Muscle of back (tissue), 11 donors: Measurements from ENCODE around the gene GHITM. TPM values are rescaled to one million over a fixed set of nuclear protein-coding genes. Genes with fewer than 3 reads are reported as not detected.
"Not testable (repeated sequence)": the region's sequence is repeated elsewhere in the genome, so short reads cannot be mapped to it uniquely, and the experiment has no call there.

Source experiments
- DNase-seq, 3 donors: peaks; one replicate each; pipeline versions ENCODE4 v3.0.0 to v3.0.0-alpha.2; 2013
- polyA plus RNA-seq, 10 donors: library from polyadenylated mRNA; unstranded; fragments of 120-200 nt; gene quantifications; one replicate each; pipeline ENCODE4 v1.2.1, GENCODE V29; 2013; ENCODE audit not compliant: insufficient read length in 10 of 10

Gene GHITM
- polyA plus RNA-seq, 10 donors: 97.5 to 125 (median 113) TPM

DNA sequence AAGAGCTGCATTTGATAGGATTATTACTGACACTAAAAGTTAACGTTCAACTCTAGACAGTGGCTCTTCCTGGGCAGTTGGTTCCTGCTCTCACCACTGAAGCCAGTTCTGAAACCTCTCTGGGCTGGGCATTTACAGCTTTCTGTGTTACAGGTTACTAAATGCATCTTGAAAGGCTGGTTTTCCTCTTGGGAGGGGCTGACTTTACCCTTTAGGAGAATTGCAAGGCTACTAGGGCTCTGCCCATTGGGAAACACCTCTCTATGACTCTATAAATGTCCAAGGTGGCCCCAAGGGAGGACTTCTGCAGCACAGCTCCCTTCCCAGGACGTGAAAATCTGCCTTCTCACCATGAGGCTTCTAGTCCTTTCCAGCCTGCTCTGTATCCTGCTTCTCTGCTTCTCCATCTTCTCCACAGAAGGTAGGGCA is 34.2 kb downstream of the GHITM start, which contains the start of gene GPR15LG:
TSS of gene GPR15LG (plus strand) at position 301 of the 429 bp plus-strand sequence. CDS start at position 352, 51 bp downstream.
- no peak for DNase-seq

DNA sequence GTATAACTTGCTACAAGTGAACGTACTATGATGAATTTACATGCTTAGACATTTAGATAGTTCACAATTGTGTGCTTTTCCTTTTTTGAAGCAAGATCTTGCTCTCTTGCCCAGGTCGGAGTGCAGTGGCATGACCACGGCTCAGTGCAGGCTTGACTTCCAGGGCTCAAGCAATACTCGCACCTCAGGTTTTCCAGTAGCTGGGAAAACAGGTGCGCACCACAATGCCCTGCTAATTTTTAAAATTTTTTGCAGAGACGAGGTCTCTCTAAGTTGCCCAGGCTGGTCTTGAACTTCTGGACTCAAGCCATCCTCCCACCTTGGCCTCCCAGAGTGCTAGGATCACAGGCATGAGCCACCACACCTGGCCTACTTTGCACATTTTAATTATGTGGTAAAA is 36.1 kb downstream of the GHITM start:
- no peak for DNase-seq

DNA sequence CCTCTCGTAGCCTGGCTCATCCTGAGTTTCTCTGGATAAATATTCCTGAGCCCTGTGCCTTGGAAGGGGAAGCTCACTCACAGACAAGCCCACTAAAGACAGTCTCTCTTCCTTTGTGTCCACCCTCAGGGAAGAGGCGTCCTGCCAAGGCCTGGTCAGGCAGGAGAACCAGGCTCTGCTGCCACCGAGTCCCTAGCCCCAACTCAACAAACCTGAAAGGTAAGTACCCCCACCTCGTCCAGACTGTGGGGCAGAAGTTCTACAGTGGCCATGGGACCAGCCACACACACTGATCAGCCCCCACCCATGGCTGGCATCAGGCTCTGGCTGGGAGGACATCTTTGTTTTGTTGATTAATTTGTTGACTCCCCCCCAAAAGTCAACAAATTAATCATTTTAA is 37.0 kb downstream of the GHITM start:
- no peak for DNase-seq

DNA sequence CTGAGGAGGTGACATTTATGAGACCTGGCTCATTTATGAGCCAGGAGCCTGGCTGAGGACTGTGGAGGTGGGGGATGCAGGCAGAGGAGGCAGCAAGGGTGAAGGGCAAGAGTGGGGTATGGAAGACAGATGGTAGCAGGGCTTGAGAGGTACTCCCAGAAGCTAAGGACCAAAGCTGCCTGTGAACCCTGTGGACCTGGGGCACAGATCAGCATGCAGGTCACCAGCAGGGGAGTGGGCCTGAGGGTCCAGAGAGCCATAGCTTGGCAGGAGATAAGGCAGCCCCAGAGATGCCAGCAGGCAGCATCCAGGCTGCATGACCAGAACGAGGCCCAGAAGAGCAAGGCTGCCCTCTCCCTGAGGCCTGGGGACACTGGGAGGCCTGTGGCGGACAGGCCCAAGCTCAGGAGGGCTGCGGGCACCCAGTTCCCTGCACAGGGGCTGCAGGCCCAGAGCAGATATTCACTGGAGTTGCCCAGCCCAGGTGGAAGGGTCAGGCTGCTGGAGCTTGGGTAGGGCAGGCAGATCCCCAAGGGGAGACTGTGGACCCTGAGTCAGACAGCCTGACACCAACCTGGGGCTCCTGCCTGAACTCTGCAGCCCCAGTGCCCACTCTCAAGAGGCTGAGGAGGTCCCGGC is 37.6 kb downstream of the GHITM start:
- no peak for DNase-seq

DNA sequence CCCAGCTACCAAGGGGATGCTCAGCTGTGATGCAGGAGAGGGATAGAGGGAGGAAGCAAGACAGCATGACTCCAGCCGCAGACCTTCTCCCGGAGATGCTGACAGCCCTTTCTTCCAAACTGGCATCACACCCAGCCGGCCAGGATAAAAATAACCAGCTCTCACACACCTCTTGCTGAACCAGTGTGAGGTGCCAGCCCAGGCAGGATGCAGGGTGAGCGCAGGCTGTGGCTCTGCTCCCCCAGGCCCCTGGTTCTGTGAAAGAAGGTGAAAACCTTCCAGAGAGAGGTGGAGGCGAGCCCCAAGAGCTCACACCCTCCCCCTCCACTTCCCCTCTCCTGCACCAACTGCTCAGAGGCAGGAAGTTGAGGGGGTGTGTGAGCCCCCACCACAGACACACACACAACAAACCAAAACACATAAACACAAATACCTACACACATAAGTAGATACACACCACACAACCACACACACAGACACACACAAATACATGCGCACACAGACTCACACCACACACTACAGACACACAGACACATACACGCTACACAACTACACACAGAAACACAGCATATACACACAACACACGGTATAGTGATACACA is 38.3 kb downstream of the GHITM start:
- DNase-seq: no peak

DNA sequence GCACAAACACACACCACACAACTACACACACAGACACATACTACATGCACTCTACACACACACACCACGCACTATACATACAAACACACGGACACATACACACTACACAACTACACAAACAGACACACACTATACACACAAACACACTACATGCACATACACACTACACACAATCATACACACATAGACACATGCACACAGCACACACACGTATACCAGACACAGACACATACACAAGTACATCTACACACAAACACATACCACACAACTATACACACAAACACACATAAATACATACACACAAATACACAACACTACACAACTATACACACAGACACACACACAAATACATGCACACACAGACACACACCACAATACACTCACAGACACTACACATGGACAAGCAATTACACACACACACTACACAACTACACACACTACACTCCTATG is 38.9 kb downstream of the GHITM start:
- DNase-seq: no peak

DNA sequence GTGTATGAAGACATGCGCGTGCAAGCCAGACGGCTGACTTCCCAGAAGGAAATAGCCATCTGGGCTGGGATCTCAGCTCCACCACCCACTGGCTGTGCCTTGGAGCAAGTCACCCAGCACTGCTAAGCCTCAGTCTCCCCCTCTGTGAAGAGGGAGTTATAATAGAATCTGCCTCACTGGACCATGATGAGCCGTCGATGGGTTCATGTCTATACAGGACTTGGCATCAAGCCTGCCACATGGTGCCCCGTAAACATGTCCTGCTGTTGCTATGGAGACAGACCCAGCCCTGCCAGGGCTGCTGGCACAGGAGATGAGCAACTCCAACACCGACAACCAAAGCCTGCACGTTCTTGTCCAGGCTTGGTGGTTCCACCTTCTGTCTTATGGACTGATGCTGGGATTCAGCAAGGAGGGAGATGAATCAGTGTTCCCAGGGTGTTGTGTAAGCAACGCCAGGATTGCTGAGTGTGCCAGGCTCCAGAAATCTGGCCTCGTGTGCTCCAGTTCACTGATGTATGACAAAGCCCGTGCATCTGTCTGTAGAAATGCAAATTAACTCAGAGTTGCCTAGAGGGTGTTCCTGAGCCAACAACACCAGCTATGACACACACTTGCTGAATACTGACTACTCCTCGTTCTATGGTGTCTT is 39.9 kb downstream of the GHITM start:
- DNase-seq: peak in 1 of 3 donors; percentile 20

DNA sequence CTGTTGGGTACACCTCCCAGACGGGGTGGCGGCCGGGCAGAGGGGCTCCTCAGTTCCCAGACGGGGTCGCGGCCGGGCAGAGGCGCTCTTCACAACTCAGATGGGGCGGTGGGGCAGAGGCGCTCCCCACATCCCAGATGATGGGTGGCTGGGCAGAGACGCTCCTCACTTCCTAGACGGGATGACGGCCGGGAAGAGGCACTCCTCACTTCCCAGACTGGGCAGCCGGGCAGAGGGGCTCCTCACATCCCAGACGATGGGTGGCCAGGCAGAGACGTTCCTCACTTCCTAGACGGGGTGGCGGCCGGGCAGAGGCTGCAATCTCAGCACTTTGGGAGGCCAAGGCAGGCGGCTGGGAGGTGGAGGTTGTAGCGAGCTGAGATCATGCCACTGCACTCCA is 41.1 kb downstream of the GHITM start:
- DNase-seq: not testable (repeated sequence)

DNA sequence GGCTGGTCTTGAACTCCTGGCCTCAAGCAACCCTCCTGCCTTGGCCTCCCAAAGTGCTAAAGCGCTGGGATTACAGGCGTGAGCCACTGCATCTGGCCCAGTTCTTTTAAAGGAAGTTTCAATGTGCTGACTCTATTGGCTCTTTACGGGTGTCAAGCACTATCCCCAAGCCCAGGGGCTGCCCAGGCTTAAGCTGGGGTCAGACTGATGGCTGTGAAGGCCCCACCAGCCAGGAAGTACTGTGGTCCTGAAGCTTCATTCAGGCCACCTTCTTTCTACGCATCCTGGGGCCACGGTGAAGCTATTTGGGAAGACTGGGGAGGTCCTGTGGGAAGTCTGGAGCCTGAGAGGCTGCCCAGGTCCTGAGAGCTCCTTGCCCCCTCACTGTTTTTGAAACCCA is 42.3 kb downstream of the GHITM start:
- DNase-seq: no peak

DNA sequence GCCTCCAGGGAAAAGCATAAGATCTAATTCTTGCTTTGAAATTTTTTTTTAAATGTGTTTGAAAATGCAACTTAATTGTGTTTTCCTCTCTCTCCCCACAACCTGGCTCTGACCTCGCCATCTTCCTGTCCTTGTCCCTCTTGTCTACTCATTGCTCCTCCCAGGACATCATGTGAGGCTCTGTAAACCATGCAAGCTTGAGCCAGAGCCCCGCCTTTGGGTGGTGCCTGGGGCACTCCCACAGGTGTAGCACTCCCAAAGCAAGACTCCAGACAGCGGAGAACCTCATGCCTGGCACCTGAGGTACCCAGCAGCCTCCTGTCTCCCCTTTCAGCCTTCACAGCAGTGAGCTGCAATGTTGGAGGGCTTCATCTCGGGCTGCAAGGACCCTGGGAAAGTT is 45.2 kb downstream of the GHITM start:
- DNase-seq: no peak

DNA sequence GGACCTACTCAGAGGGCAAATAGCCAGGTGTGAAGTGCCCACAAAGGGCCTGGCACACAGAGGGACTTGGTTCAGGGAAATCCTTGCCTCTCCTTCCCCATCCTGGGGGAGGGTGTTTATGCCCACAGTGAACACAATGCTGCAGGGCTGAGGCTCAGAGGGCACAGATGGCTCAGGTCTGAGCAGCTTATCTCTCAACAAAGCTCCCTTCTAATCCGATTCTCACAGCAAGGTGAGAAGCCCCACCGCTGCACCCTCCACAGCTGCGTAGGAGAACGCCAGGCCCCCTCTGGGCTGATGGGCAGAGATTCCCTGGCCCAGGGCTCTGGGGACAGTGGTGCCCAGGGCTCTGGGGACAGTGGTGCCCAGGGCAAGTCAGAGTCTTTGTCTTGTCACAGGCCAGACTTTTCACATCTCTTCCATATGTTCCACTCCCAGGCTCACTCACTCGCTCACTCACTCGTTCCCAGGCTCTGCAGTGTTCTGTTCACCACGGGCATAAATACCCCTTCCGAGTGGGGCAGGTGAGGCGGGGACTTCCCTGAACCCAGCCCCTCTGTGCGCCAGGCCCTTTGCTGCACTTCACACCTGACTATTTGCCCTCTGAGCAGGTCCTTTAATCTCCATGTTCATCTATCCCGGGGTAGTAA is 46.3 kb downstream of the GHITM start:
- no peak for DNase-seq

DNA sequence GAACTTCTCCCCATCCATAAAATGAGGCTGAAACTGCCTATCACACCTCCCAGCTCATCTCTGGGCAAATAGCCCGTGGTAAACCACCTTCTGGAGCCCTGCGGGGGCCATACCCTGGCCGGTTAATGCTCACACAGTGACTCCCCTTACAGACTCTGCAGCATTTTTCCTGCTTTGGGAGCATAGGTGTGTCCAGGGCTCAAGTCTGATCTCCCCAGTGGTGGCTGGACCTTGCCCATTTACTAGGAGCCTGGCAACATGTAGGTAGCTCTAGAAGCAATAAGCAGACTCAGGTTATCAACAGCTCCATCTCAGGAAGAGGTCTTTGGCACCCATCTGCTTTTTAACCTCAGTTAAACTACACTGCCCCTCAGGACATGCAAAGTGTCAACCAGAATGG is 49.5 kb downstream of the GHITM start:
- no peak for DNase-seq

DNA sequence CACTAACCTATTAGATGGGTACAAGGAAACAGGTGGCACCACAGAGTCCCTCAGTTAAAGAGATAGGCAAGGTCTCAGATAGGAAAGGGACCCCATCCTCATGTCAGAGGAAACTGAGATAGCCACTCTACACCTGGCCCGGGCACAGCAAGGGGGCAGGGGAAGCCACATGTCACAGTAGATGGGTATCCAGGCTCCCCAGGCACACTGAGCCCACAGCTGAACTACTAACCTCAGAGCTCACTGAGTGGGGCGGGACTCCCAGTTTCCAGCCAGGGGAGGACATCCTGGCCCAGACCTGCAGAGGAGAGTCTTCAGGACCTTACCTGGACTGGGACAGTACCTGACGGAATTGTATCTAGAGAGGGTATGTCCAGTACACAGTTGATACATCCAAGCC is 51.3 kb downstream of the GHITM start:
- no peak for DNase-seq

DNA sequence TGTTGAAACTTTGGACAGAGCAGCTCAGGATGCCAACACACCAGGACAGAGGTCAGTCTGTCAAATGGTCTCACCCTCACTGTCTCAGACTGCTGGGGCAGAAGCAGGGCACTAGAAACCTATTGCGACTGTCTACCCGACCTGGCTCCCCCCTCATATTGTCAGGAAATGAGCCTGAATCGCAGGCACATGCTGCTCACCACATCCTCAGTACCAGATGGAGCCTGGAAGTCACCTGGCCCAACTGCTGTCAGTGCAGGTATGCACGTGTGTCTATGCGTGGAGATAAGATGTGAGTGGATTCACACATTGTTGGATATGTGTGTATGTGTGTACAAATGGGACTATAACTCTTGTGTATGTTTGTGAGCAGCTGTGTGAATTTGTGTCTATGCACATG is 51.8 kb downstream of the GHITM start:
- no peak for DNase-seq

DNA sequence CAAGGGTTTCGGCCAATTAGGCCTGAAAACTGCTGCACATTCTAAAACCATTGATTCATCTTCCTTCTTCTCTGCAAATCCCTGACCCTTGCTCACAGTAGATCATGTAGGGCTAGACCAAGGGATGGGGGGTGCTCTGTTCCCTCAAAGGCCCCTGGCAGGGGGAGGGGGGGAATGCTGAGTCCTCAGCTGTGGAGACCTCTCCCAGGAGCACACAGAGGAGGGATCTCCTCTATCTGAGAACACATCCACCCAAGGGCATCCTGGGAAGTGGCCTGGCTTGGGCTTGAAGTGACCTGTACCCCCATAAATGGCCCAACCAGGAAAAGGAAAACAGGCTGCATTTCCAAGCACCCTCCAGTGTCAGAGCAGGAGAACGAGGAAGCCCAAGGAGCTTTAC is 54.0 kb downstream of the GHITM start:
- no peak for DNase-seq

DNA sequence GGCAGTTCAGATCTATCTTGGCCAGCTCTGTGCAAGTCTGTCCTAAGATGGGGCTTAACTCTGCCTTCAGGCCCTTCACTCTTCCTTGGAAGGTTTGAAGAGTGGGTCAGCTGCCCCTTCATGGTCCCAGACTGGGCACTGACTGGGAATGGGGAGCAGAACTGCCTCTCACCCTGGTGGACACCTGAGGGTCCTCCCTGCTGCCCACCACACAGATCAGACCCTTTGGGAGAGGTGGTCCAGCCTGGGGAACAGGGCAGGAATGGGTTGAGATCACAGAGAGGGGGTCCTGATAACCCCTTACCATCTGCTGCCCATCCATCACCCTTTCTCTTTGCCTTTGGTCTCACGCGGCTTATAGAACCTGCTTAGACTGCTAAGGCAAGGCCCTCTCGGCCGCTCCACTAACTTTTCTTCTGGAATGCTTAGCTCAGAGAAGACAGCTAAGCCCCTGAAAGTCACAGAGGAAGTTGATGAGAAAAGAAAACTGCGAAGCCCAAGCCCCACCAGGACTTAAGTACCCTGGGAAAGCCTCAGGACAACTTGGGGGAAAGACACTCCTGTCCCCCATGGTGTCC is 54.6 kb downstream of the GHITM start:
- no peak for DNase-seq

DNA sequence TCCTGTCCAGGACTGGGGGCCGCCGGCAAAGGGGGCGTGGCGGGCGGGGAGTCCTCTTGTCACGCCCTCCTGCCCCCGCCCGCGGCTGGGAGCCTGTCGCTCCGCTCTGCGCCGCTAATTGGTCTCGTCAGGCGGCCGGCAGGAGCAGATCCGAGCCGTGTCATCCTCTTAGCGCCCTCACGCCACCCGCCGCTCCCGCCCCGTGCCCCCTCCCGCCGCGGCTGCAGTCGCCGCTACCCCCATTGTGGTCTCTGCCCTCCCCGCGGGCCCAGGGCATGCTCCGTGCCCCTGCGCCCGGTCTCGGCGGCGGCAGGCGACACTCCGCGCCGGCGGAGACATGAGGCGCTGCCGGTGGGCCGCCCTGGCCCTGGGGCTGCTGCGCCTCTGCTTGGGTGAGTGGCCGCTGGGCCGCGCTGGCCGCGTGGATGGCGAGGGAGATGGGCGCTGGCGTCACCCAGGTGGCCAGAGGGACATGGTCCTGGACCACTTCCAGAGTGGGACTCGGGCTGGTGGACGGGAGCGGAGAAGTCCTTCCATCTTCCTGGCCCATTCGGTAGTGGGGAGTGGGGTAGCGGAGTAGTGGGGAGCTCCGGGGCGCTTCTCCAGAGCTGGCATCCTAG is 55.2 kb downstream of the GHITM start, which contains the start of gene CDHR1:
TSS of gene CDHR1 (plus strand) at position 114 of the 620 bp plus-strand sequence. CDS start at position 338, 224 bp downstream.
- DNase-seq: peak in 1 of 3 donors; percentile 39

DNA sequence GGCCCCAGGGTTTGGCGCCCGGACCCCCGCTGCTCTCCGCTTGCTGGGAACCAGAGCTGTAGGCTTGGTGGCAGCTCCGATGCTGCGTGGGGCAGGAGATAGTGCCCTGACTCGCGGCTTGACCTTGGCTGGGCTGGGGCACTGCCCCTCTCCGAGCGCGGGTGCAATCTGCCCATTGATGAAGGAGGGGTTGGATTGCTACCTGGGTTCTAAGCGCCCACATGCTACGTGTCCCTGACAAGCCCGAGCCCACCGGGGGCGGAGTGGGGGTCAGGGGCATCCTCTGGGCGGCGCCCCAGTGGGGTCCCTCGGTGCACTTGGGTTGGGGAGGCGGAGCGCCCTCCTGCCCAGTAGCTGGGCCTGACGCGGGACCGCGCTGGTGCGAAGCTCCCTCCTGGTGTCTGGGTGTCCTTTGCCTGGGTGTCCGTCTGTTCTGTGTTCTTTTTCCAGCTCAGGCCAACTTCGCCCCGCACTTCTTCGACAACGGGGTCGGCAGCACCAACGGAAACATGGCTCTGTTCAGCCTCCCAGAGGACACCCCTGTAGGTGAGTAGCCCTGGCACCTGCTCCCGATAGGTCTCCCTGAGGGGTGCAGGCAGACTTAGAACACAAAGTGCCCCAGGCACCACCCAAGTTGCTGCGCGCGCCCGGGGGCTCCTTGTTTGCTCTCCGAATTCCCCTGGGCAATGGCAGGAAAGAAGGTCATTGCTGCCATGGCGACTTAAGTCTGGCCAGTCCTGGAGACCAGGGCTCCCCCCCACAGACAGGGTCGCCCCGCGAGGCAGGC is 55.9 kb downstream of the GHITM start:
- DNase-seq: no peak

DNA sequence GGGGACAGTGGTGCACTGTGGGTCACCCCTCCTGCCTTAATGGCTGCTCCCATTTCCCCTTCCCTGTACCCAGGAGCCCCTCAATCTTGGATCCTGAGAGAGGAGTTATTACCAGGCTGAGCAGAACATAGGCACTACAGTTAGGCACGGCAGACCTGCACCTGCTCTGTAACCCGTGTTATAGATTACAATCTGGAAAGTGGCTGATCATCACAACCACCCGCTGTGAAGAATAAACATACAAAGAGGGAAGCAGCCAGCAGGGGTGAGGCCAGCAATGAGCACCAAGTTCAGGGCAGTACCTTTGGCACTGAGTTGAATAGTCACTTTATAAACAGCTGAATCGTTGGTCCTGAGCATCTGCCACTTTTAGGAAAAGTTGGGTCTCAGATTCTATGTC is 56.8 kb downstream of the GHITM start:
- DNase-seq: no peak

DNA sequence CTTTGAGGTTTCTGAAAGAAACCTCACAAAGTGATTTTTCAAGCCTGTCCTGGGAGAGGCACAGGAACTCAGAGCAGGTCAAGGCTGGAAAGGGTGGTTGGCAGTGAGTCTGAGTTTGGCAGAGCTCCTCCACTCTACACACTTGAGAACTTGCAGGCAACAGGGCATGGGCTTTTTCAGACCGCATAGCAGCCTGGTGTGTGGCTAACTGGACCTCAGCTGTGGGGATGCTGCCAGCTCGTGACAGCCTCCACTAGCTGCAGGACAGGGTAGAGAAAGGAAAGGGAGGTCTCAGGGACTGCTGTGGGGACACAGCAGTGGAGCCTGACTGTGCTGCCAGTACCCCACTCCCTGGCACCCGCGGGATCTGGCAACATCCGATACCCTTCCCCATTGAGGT is 57.6 kb downstream of the GHITM start:
- no peak for DNase-seq

DNA sequence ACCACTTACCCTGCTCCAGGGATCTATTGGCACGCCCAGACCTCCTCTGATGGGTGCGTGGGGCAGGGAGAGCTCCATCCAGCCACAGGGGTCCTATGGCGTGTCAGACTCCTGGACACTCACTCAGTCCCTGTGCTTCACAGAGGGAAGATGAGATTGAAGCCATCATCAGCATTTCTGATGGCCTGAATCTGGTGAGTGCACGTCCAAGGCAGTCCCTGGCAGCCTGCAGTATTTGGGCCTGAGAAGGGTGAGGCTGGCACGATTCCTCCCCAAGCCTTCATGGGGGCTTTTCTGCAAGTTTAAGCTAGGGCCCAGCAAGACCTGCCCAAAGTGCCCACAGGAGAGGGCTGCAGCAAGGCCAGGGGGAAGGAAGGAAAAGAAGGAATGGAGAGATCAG is 58.3 kb downstream of the GHITM start:
- no peak for DNase-seq
